Measurements from ENCODE around the gene MT1H.

DNA sequence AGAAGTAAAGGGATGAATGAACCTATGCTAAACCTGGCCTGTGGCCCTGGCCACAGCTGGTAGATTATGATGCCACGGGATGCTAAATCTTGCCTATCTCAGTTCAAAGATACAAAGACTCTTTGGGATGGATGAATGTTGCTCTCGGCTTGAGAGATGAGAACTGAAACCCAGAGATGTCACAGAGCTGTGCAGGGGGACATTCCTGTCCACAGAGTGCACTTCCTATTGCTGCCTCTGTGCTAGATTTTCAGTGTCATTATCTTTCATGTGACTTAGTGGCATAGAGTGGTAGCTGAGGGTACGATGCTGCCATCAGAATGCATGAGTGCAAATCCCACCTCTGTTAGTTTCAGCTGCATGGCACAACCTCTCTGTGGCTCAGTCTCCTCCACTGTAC lies 39.5 kb upstream of the MT1H start:
- TF ChIP-seq CTCF (IDR thresholded peaks at IDR 0.05) (no peak), EZH2 (IDR thresholded peaks at IDR 0.05; ENCODE audit: borderline replicate concordance, insufficient read depth, low read depth, low read length, poor library complexity, severe bottlenecking) (no peak)

Measured in B cell (primary cell).